SK-N-DZ (cell line): ENCODE data around the gene ELK4.

Experiments
- DNase-seq: peaks from one replicate; pipeline ENCODE4 v3.0.0-alpha.2; 2015; ENCODE audit warnings: low spot score

ELK4 gene

DNA sequence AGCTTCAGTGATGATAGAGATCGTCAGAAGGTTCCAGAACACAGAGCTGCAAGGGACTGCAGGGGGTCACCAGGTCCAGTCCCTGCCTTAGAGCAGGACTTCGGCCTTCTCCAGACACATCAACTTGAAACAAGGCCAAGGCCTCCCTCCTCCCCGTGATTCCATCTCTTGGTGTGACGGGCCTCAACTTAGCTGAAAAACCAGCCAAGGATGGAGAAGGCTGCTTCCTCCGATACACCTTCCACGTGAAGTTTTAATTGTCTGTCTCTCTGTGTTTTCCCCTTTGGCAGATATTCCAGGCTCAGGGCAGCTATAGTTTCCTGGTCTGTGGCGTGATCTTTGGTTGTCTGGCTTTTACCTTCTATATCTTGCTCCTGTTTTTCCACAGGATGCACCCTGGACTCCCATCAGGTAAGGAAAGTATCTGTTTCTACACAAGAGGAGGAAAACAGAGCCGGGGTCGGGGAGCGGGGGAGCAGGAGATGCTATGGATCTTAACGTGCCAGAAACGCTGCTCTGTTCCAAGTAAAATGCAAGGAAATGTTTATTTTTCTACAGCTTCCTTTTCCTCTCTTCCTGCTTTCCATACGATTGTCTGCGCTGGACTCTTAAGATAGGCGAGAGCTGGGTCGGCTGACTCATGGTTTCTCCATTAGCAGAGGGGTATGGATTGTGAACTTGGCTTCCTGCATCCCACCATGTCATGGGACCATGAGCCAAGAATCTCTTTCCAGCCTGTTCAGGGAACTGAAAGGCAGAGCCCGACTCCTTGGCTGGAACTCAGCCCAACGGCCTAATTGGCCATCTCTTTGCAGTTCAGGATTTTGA lies 32.8 kb downstream of the ELK4 start:
- DNase-seq = no peak

DNA sequence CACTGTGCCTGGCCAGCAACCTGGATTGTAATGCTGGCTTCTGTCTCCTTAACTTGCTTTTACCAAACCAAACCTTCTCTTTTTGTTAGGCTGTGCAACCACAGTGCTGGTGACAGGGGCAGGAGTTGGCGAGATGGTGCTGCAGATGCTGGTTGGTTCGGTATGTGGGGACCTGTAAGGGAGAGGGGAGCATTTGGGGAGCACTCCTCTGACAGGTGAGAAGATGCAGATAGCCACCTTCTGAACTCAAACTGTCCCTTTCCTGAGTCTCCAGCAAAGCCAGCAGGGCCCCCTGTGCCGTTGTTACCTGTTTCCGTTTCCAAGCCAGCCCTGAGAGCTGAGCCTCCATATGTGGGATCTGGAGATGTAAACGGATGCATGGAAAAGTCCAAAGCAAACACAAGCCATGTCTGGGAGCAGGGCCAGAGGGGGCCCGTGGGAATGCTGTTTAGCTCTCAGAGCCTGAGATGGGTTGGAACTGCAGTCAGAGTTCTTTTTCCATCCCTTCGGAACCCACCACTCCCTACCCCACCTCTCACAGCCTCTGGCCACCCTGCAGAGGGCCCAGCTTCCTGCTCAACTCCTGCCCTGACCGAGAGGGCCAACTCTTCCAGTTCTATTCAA lies 34.0 kb downstream of the ELK4 start:
- DNase-seq = no peak

DNA sequence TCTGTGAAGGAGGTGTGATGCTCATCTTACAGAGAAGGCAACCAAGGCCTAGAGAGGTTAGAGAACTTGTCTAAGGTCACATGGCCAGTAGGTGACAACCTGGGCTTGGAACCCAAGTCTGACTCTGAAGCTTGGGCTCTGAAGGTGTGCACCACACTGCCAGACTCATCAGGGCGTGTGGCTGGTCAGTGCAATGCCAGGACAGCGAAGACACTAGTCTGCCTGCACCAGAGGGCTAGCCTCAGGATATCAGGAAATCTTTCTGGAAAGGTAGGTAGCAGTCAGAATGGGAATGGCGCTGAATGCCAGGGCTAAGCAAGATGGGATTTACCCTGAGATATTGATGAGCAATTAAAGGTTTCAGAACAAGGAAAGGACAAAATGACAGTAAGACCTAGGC lies 34.9 kb downstream of the ELK4 start:
- no peak for DNase-seq

DNA sequence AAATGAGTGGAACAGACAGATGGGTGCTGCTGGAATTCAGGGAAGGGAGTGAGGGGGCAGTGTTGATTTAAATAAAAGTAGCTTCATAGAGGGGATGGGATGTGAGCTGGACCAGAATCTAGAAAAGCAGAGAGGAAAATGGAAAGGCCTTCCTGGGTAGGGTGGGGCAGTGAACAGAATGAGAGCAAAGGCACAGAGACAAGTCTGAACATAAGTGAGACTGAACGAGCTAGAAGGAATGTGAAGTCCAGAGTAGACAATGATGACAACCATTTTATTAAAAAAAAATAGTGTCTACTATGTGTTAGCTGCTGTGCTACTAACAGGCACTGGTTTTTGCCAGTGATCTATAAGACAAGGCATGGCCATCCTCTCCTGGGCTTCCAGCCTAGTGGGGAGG lies 36.0 kb downstream of the ELK4 start:
- no peak for DNase-seq

DNA sequence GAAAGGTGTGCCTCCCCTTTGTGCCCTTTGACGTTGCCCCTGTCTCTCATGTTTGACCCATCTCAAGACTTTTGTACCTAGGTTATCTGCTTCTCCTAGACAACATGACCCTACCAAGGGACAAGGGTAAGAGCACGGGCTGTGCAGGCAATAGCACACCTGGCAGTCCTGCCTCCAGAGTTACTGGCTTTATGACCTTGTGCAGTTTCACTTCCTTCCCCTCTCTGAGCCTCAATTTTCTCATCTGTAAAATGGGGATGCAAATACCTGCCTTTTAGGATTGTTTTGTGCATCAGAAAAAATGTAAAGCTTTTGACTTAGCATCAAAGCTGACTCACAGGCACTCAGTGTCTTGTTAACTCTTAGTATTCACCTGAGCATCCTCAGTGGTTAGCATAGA lies 36.4 kb downstream of the ELK4 start:
- DNase-seq = no peak

DNA sequence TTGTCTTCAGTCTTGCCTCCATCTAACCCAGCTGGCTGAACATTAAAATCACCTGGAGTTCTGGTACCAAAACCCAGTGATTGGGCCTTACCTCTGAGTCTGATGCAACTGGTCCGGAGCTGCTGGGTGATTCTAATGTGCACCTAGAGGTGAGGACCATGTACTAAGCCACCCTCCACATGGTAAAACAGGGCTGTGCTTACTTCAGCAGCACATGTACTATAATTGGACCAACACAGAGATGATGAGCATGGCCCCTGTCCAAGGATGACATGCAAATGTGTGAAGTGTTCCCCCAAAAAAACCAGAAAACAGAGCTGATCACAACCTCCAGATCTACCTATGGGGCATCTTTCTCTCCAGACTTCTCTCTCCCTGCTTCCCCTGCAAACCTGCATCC lies 37.0 kb downstream of the ELK4 start:
- no peak for DNase-seq

DNA sequence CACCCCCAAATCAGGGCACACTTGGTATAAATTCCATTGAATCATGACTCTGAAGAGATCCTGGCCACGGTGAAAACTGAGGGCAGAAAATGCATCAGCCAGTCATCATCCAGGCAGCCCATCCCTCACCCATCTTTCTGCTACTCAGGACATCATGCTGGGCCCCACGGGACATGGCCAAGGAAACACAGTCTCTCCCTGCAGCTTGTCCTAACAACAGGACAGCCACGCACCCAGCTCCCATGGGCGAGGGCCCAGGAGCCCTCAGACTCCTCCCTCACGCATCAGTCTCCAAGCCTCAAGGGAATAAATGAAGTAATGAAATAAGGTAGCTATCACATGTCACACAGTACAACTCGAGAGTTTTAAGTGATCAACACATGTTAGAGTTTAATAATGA lies 37.8 kb downstream of the ELK4 start:
- DNase-seq = no peak

DNA sequence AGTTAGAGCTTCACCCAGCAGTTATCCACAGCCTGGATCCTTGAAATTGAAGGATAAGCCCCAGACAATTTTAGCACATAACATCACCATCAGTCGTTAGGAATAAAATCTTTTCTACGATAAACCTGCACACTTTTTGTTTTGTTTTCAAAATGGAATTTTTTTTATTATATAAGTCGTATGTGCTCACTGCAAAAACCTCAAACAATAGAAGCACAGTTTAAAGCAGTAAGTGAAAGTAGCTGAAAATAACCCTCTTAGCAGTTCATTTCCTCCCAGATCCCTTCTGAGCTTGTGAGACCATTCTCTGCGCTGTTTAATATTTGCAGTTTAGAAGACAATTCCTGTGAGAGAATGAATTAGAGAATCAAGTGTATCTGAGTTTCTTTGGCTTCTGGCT lies 38.3 kb downstream of the ELK4 start:
- DNase-seq = no peak

DNA sequence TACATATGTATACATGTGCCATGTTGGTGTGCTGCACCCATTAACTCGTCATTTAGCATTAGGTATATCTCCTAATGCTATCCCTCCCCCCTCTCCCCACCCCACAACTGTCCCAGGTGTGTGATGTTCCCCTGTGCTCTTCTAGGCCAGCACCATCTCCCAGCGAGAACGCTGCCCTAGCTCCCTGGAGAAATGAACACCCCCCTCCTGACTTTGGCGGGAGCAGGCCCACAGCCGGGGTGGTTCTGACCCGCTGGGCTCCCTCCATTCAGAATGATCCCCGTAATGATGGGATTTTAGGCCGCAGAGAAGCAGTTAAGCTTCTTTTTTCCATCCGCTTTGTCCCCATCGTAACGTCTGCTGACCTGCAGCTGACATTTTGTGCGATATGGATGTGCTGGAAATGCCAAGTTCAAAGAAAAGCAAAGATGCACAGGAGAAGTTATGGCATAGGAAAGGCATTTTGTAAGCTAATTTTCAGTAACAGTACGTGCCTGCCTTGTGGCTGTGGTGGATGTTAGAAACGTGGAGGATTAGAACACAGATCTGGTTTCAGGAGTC lies 39.3 kb downstream of the ELK4 start:
- DNase-seq = no peak

DNA sequence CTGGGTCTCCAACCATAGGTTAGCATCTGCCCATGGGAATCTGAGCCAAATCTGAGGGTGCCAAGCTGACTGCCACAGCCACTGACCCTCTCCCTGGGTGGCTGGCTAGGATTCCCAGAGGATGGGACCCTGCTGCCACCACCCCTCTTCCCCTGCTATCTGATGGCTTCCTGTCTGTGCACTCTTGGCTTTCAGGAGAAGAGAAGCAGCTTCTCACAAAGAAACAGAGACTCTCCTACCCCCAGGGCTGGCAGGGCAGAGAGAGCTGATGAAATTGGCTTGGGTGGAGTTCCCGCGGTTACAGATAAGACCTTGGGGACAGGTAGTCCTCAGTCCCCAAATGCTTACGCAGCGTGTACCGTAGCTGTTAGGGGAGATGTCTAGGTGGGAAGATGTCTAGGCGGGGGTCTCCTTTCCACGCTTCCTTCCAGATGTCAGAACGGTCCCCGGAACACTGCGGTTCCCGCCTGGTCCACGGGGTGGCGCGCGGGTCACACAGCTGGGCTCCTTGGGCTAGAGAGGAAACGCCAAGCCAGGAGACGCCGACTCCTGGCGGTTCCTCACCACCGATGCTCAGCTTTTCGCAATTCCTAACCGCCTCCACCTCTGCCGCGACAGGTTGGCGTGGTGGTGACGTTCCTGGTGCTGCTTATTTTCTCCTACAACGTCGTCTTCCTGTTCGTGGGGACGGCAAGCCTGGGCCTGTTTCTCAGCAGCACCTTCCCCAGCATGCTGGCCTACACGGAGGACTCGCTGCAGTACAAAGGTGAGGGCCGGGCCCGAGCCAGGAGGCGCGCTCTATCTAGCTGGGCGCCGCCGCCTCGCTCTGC lies 40.1 kb downstream of the ELK4 start:
- peak; percentile 79 for DNase-seq

DNA sequence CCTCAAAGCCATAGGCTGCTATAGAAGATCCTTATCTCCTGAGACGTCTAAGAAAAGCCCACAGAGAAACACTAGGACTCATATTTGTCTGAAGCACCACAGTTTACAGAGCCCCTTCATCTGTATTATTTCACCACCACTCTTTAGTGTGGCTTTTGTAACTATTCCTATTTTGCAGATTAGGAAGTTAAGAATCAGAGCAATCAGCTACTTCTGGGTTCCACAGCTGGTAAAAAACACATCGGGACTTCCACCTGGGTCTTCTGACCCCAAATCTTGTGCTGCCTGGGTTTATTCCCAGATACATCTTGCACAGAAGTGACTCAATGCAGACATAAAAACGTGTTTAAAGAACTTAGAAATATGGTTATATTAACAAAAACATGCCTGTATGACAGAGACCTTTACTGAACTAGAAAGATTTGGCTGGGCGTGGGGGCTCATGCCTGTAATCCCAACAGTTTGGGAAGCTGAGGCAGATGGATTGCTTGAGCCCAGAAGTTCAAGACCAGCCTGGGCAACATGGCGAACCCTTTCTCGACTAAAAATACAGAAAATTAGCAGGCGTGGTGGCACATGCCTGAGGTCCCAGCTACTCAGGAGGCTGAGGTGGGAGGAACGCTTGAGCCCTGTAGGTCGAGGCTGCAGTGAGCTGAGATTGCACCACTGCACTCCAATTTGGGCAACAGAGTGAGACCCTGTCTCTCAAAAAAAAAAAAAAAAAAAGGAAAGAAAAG lies 40.9 kb downstream of the ELK4 start:
- no peak for DNase-seq

DNA sequence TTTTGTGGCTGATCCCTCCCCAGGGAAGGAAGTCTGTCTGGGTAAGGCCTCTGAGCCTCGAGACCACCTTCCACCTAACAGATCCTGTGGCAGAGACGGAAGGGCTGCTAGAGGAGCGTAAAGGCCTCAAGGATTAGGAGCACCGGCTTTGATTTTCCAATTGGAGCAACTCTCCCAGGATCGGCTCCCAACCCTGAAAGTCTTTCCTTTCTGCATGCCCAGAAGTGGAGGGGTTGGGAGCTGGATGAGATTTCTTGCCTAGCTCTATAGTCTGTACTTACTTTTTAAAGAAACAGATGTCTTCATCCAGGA lies 41.4 kb downstream of the ELK4 start:
- no peak for DNase-seq

DNA sequence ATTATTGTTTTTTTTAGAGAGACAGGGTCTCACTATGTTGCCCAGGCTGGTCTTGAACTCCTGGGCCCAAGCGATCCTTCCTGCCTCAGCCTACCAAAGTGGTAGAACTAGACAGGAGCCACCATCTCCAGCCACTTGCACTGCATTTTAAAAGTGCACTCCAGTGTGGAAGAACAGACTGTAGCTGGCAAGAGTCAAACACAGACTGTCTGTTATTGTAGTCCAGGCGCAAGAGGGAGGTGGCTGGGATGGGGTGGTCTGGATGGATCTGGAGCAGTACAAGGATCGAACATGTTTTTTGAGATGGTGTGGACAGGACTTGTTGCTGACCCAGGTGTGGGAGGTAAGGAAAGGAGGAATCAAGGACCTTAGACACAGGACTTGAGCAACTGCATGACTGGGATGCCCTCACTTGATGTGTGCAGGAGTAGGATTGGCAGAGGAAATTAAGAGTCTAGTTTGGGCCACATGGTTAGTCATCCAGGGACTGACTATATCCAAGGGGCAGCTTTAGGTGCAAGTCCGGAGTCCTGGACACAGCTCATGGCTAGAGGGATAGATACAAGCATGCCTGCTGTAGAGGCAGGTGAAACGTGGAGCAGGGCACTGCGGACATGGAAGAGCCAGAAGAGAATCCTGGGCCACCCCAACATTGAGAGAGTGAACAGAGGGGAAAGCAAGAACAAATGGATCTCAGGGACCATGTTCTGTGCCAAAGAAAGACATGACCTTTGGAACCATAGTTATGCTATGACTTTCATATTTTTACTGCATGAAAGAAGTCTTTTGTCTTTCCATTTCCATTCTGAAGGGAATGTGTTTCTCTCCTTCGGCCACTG lies 42.0 kb downstream of the ELK4 start:
- DNase-seq = no peak

DNA sequence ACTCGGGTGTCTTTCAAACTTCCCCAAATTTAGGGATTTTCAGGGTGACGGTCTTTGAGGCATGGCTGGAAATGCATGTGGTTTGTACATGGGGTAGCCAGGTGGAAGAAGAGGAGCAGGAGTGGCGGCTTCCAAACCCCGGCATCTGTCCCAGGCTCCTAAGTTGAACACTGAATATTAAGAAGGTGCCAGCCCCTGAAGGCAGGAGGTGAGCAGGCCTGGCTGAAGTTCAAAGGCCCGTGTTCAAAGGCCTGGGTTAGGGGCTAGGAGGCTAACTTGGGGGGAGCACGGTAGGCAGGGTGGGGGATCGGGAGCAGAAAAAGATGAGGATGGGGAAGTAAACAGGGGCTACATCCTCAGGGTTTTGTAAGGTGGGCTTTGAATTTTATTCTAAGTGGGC lies 42.8 kb downstream of the ELK4 start:
- no peak for DNase-seq

DNA sequence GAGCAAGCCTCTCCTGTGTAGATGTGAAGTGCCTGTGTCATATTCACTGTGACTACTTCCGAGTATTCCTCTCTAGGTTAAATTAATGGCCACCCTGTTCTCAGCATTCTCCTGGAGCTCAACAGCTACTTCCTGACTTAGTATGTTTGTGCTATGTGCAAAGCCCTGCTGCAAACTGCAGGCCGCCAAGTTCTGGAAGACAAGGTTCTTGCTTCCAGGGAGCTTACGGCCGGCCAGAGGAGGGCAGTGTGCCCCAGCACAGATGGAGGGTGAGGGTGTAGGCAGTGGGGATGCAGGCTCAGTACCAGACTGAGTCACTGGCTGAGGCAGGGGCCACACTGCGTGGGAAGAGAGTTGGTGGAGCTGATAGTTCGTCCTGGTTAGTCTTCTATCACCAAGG lies 43.2 kb downstream of the ELK4 start:
- no peak for DNase-seq

DNA sequence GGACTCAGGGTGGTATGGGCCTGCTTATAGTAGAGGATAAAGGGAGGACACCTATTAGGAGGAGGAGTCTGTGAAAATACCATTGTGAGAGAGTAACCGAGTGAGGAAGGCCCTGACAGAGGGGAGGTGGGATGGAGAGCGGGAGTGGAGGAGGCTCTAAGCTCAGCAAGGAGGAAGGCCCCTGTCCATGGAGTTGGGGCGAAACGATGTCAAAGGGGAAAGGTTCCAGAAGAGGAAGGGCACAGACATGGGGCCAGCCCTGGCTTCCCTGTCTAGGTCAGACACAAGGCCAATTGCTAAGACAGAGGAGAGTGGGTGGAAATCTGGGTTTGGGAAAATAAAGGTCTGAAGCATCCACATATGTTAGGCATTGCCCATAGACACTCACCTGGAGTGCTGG lies 44.2 kb downstream of the ELK4 start:
- DNase-seq = no peak

DNA sequence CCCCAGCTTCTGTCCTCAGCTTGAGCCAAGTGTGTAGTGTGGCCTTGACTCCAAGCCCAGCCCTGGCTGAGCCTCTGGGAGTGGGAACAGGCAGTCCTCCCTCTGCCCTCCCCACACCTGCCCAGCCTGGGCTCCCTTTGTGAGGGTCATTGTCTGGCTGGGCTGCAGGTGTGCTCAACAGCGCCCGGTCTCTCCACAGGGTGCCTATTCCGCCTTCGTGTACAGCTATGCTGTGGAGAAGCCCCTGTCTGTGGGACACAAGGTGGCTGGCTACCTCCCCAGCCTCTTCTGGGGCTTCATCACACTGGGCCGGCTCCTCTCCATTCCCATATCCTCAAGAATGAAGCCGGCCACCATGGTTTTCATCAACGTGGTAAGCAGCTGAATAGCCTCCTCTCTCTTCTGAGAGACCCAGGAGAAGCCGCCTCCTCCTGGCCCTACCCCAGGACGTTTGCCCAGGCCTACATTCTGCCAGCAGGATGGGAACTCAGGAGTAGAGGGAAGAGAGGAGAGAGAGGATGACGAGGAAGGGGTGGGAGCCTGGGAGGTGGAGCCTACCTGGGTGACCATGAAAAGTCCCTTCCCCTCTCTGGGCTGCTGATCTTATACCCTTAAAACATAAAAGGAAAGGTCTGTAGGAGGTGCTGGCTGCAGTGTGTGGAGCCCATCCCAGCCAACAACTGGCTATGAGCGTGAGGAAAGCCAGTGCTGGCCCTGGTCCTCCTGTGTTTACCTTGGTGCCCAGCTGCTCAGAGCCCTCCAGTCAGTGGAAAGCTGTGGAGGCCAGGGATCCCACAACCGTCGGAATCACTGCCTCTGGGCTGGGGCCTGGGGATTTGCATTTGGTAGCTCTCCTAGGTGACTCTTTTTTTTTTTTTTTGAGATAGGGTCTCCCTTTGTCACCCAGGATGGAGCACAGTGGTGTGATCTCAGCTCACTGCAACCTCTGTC lies 45.7 kb downstream of the ELK4 start:
- no peak for DNase-seq

DNA sequence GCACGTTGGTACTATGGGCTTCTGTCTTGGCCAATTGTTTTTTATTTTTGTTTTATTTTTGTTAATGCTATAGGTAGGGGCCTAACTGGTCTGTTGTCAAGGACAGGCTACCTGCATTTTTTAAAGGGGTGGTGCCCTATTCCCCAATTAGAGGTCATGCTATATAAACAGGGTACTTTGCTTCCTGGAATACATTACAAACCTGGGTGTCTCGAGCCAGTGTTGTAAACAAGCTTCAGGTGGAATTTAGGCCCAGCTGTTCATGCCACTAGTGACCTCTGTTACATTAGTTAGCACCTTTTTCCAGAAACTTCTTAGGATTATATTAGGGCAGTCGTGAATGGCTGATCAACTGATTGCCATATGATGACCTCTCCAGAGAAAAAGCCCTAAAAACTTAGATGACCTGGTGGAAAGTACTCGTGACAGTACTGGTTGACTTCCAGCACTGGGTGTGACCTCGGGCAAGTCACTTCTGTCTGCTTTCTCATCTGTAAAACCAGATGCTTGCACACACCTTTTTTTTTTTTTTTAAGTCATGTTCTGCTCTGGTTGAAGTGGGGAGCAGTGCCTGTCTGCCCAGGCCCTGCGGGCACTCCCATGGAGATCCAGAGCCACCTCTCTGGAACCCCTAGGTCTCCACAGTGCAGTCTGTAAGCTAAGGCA lies 46.5 kb downstream of the ELK4 start:
- no peak for DNase-seq

DNA sequence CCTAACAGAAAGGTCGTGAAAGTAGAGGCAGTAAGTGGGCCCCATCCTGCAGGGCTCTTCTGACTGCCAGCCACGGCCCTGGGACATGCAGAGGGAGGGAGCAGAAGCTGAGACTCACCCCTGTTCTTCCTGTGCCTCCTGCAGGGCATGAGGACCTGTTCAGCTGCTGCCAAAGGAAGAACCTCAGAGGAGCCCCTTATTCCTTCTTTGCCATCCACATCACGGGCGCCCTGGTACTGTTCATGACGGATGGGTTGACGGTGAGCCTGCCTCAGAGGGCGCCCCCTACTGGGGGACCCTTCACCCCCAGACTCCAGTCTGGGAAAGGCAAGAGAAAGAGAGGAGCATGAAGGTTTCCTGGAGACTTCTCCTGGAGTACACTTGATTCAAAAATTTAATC lies 47.1 kb downstream of the ELK4 start:
- DNase-seq = no peak
